Subcutaneous preadipocyte (primary cell): ENCODE results near the gene ARID5B. TPM values are rescaled to one million over a fixed set of nuclear protein-coding genes. Genes with fewer than 3 reads are reported as not detected.

ENCODE experiments used
- total RNA-seq: library from RNA; depleted of rRNA; stranded (reverse); fragments of >200 nt; gene quantifications from 2 replicates; pipeline ENCODE4 v1.2.3, GENCODE V29; 2012

The ARID5B gene, protein sequence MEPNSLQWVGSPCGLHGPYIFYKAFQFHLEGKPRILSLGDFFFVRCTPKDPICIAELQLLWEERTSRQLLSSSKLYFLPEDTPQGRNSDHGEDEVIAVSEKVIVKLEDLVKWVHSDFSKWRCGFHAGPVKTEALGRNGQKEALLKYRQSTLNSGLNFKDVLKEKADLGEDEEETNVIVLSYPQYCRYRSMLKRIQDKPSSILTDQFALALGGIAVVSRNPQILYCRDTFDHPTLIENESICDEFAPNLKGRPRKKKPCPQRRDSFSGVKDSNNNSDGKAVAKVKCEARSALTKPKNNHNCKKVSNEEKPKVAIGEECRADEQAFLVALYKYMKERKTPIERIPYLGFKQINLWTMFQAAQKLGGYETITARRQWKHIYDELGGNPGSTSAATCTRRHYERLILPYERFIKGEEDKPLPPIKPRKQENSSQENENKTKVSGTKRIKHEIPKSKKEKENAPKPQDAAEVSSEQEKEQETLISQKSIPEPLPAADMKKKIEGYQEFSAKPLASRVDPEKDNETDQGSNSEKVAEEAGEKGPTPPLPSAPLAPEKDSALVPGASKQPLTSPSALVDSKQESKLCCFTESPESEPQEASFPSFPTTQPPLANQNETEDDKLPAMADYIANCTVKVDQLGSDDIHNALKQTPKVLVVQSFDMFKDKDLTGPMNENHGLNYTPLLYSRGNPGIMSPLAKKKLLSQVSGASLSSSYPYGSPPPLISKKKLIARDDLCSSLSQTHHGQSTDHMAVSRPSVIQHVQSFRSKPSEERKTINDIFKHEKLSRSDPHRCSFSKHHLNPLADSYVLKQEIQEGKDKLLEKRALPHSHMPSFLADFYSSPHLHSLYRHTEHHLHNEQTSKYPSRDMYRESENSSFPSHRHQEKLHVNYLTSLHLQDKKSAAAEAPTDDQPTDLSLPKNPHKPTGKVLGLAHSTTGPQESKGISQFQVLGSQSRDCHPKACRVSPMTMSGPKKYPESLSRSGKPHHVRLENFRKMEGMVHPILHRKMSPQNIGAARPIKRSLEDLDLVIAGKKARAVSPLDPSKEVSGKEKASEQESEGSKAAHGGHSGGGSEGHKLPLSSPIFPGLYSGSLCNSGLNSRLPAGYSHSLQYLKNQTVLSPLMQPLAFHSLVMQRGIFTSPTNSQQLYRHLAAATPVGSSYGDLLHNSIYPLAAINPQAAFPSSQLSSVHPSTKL
- 39.7 and 47.0 TPM in 2 replicates for total RNA-seq

DNA sequence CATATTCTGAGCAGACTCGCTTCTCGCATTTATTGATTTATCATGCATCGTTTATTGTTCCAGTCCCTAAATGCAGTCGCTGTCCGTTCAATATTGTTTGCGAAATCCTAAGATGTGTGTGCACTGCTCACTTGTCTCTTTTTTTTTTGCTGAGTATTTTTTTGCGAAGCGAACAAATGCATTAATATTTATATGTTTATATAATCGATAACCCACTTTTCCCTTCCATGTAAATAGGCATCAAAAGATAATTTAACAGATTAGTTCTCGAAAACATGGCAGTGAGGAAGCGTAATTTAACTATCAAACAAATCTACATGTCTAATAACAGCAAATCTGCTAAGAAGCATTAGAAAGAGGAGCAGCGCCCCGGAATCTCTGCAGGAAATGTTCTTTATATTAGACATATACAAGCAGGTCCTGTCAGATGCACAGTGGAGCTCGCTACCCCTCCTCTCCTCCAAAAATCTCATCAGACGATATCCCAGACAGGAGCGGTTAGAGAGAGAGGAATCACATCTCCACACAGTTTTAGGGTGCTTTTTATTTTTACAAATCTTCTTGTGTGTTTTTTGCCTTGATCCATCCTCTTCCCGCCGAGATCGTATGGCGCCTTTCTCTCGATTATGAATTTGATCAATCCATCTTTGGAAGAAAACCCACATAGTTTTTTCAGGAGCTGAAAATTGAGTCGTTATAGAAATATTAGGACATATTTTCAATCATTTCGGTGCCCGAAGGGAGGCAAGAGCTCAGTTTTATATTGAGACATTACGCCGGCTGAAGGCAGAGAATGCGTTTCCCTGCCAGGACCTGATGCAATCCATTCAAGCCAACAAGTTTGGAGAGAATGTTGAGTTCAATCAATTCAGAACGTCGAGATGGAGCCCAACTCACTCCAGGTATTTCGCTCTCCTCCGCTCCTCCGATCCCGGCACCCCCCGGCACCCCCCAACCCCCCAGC is at the start of gene ARID5B:
Gene ARID5B, plus strand, starts transcription at position 871 of the 964 bp plus-strand sequence. Its CDS starts 11 bp downstream, at position 882.

Other genes with a start within 250 kb of the ARID5B start
- 0.20 and 0.37 TPM in 2 replicates for gene CABCOCO1, start 238.8 kb upstream of the ARID5B start, total RNA-seq